ENCODE results near the gene C12orf75.

Gene C12orf75

DNA sequence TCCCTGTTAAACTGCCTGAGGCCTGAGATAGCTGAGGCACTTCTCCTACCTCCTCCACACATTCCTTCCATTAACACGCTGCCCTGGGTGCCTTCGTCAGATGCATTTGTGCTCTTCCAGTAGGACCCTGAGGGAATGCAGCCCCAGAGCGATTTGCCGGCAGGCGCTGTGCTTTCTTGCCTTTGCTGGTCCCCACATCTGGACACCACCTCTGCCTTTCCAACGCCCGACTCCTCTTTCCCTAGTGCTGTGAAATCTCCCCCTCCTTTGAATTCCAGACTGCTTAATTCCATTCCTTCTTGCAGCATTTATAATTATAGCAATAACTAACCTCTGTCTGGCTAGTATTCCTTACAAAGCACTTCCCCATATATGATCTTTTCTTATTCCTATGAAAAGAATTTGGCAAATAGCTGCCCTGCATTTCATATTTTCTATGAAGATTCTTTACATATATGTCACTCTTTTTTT is 88.4 kb downstream of the C12orf75 start:
- no peak for DNase-seq (ENCODE audit: low read depth in 2 of 2)

GRCh38 chr12:105419606-105420005 is 89.1 kb downstream of the C12orf75 start:
- no peak for DNase-seq (ENCODE audit: low read depth in 2 of 2)

DNA sequence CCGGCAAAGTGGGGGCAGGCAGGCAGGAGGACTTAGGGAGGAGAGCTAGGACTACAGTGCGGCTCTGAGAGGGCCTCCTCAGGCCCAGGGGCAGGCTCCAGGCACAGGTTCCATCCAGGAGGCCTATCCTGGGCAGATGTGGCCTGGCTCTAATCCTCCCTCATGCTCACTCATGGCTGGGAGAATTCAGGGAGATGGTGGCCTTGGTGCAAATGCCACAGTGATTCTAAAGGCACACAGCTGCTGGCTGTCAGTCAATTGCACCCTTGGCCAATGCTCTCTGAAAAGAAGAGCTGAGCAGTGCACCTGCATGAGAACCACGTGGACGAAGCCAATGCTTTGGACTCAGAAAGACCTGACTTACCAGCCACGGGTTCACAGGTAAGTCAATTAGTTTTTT is 89.6 kb downstream of the C12orf75 start:
- DNase-seq (ENCODE audit: low read depth in 2 of 2): no peak

- DNase-seq (ENCODE audit: low read depth in 2 of 2): no peak
Observed at GRCh38 chr12:105420659-105421240, 90.3 kb downstream of the C12orf75 start.
